Upper lobe of left lung (tissue), 6 donors: Measurements from ENCODE around the gene PLEKHM2. TPM values are rescaled to one million over a fixed set of nuclear protein-coding genes. Genes with fewer than 3 reads are reported as not detected.

Source experiments
- ATAC-seq, 2 donors: fragments of 200-7000 bp; cut with Tn5 transposase; one replicate each; pipeline ENCODE4 v1.9.1; 2022; ENCODE audit warnings: mild to moderate bottlenecking in 2 of 2, moderate library complexity in 2 of 2; ENCODE audit not compliant: low FRiP score in 2 of 2
- DNase-seq, 2 donors: peaks; one replicate each; pipeline ENCODE4 v3.0.0-alpha.2; 2019 to 2020
- H3K27ac ChIP-seq, 4 donors: fragments of 200-600 bp; sonication (generic); one replicate each; pipeline ENCODE4 v1.5.1; 2016 to 2019
- H3K27me3 ChIP-seq, 4 donors: fragments of 200-600 bp; sonication (generic); one replicate each; pipeline ENCODE4 v1.5.1; 2017 to 2019
- H3K36me3 ChIP-seq, 4 donors: fragments of 200-600 bp; sonication (generic); one replicate each; pipeline ENCODE4 v1.5.1; 2016 to 2019
- H3K4me1 ChIP-seq, 4 donors: fragments of 200-600 bp; sonication (generic); one replicate each; pipeline ENCODE4 v1.5.1; 2018 to 2019
- H3K4me3 ChIP-seq, 4 donors: fragments of 200-600 bp; sonication (generic); one replicate each; pipeline ENCODE4 v1.5.1; 2017 to 2019; ENCODE audit warnings: mild to moderate bottlenecking in 2 of 4, moderate library complexity in 1 of 4
- H3K9me3 ChIP-seq, 4 donors: fragments of 200-600 bp; sonication (generic); one replicate each; pipeline ENCODE4 v1.5.1; 2018 to 2019
- EP300 ChIP-seq, 4 donors: sonication (generic); formaldehyde crosslinking; IDR thresholded peaks; one replicate each; pipeline ENCODE4 v1.5.1; 2017; ENCODE audit warnings: antibody characterized with exemption in 4 of 4, control low read depth in 2 of 4
- POLR2A ChIP-seq, 4 donors: fragments of 450-650 bp; IDR thresholded peaks; one replicate each; pipeline ENCODE4 v1.5.1; 2016 to 2017; ENCODE audit warnings: antibody characterized with exemption in 4 of 4, mild to moderate bottlenecking in 2 of 4
- POLR2AphosphoS5 ChIP-seq, 2 donors: sonication (generic); formaldehyde crosslinking; IDR thresholded peaks; one replicate each; pipeline ENCODE4 v1.5.1; 2017; ENCODE audit warnings: antibody characterized with exemption in 2 of 2
- WGBS, 2 donors: methylation state at CpG; one replicate each; pipeline ENCODE4 v1.1.5; 2017 to 2018; 5-methylcytosine and 5-hydroxymethylcytosine counted together
- total RNA-seq, 6 donors: library from RNA; depleted of rRNA in 4 of 6; stranded (reverse); fragments of >200 nt in 4 of 6; gene quantifications; one replicate each; pipeline versions ENCODE4 v1.1.0 to v1.2.1, GENCODE V29; 2016 to 2021
- TF ChIP-seq, protein P1 (sequence below), 6 experiments: fragments of 450-650 bp in 4 of 6; fragments of 200-600 bp in 2 of 6; sonication (generic) in 2 of 6; IDR thresholded peaks; one replicate each; pipeline ENCODE4 v1.5.1; 2016 to 2019; ENCODE audit warnings: antibody characterized with exemption in 6 of 6
- donor health status: DM: no; HTN: no; CAD: no; lungs with moderate emphysema.
- donor health status: DM: no; HTN: yes; CAD: no; lungs with severe emphysema.

Gene PLEKHM2
- total RNA-seq, 6 donors from 2014 or later = 50.3 to 120 (median 83.3) TPM

- H3K36me3 ChIP-seq = peaks cover 31 to 60% (median 51%) of the 10 kb centered on the region in 4 donors
- TF ChIP-seq EP300 (IDR thresholded peaks at IDR 0.05) (no peak), POLR2A (IDR thresholded peaks at IDR 0.05) (no peak), POLR2AphosphoS5 (IDR thresholded peaks at IDR 0.05) (no peak)
- TF ChIP-seq, protein P1, sequence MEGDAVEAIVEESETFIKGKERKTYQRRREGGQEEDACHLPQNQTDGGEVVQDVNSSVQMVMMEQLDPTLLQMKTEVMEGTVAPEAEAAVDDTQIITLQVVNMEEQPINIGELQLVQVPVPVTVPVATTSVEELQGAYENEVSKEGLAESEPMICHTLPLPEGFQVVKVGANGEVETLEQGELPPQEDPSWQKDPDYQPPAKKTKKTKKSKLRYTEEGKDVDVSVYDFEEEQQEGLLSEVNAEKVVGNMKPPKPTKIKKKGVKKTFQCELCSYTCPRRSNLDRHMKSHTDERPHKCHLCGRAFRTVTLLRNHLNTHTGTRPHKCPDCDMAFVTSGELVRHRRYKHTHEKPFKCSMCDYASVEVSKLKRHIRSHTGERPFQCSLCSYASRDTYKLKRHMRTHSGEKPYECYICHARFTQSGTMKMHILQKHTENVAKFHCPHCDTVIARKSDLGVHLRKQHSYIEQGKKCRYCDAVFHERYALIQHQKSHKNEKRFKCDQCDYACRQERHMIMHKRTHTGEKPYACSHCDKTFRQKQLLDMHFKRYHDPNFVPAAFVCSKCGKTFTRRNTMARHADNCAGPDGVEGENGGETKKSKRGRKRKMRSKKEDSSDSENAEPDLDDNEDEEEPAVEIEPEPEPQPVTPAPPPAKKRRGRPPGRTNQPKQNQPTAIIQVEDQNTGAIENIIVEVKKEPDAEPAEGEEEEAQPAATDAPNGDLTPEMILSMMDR (IDR thresholded peaks at IDR 0.05) = no peak
- H3K4me1 ChIP-seq = peaks cover 18 to 36% (median 27%) of the 10 kb centered on the region in 4 donors
- peak overlapping the region in 1 of 4 donors; percentile 72 for H3K27ac ChIP-seq
- H3K4me3 ChIP-seq = no peak overlapping the region
- H3K27me3 ChIP-seq = no peaks in the 10 kb centered on the region
- WGBS, 2 donors = 85 to 87% methylated on average over 9 to 11 of the region's 13 CpGs
- DNase-seq (peak in 1 of 2 donors; percentile 67), ATAC-seq (no peak)
- no peaks in the 10 kb centered on the region for H3K9me3 ChIP-seq
Observed at GRCh38 chr1:15734296-15734695, 50.2 kb downstream of the PLEKHM2 start.

DNA sequence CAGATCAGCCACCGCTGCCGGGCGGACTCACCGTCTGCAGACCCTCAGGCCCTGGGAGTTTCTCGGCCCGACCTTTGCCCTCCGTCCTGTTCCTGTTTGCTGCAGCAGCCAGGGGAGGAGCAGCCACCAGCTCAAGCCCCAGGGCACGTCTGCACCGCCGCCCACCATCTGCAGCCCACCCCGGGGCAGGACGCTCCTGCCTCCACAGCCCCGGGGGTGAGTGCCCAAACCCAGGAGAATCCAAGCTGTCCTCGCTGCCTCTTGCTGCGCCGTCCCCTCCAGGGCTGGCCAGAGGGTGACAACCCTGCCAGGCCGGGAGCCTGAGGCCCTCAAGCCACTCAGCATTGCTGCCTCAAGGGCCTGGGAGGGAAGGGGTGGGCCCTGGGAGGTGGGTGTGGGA is 50.8 kb downstream of the PLEKHM2 start:
- peaks cover 18 to 36% (median 27%) of the 10 kb centered on the region in 4 donors for H3K4me1 ChIP-seq
- DNase-seq = peak; percentile 48 to 77
- H3K9me3 ChIP-seq = no peaks in the 10 kb centered on the region
- H3K36me3 ChIP-seq = peaks cover 29 to 54% (median 46%) of the 10 kb centered on the region in 4 donors
- H3K27ac ChIP-seq = peak overlapping the region in 3 of 4 donors; percentile 72 to 81 (median 76)
- no peaks in the 10 kb centered on the region for H3K27me3 ChIP-seq
- H3K4me3 ChIP-seq = no peak overlapping the region
- TF ChIP-seq POLR2A (IDR thresholded peaks at IDR 0.05) (no peak), EP300 (IDR thresholded peaks at IDR 0.05) (no peak), POLR2AphosphoS5 (IDR thresholded peaks at IDR 0.05) (no peak)
- TF ChIP-seq, protein P1 (IDR thresholded peaks at IDR 0.05) = no peak
- peak in 1 of 2 donors; percentile 17 for ATAC-seq
- WGBS, 2 donors = 73 to 86% methylated on average over 4 to 16 of the region's 17 CpGs

DNA sequence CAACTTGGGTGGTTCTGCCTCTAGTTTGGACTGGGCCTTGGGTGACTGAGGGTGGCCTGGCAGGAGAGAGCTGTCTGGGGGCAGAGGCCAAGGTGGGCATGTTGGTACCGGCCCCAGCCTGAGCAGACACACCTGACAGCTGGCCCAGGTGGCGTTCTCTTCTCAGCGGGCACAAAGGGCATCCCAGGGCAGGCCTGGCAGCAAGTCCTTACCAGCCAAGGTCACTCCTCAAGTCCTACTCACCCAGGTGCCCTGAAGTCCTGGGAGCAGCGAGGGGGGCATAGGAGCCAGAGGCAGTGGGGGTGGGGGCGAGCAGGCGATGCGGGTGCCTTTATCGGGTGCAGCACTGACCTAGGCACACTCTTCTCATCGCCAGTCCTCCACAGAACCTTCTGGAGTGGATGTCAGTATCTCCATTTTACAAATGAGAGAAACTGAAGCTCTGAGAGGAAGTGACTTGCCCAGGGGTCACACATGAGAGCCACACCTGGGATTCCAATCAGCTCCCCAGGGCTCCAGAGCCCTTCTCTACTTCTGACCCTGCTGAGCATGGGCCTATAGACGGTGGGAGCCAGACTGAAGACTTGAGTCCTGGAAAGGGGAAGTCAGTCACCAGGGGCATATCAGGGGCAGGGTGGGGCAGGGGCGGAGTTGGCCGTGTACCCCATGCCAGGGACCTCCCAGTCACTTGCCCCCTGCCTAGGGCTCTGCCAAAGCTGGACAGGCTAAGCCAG is 51.4 kb downstream of the PLEKHM2 start:
- Histone ChIP-seq H3K36me3 (peaks cover 24 to 49% (median 41%) of the 10 kb centered on the region in 4 donors), H3K9me3 (no peaks in the 10 kb centered on the region), H3K4me3 (no peak overlapping the region), H3K27ac (peak overlapping the region; percentile 7 to 81 (median 74)), H3K4me1 (peaks cover 18 to 36% (median 27%) of the 10 kb centered on the region in 4 donors), H3K27me3 (no peaks in the 10 kb centered on the region)
- TF ChIP-seq, protein P1 (IDR thresholded peaks at IDR 0.05) = no peak
- TF ChIP-seq POLR2A (IDR thresholded peaks at IDR 0.05) = no peak
- TF ChIP-seq EP300 (IDR thresholded peaks at IDR 0.05) = no peak
- no peak for TF ChIP-seq POLR2AphosphoS5 (IDR thresholded peaks at IDR 0.05)
- 70 to 83% methylated on average over 7 to 11 of the region's 12 CpGs for WGBS, 2 donors
- ATAC-seq = peak in 1 of 2 donors; percentile 9
- DNase-seq = peak in 1 of 2 donors; percentile 45

- Histone ChIP-seq H3K9me3 (no peaks in the 10 kb centered on the region), H3K4me3 (no peak within 1 kb of the TSS), H3K27ac (peak within 1 kb of the TSS; percentile 7 to 81 (median 74)), H3K36me3 (peaks cover 16 to 41% (median 33%) of the 10 kb centered on the region in 4 donors), H3K4me1 (peaks cover 18 to 39% (median 28%) of the 10 kb centered on the region in 4 donors), H3K27me3 (no peaks in the 10 kb centered on the region)
- DNase-seq (peak; percentile 89), ATAC-seq (peak; percentile 30 to 76)
- WGBS, 2 donors = 81% methylated on average over 13 of the region's 35 CpGs; no CpG with 5 or more reads in 1 of the 2 donors
- TF ChIP-seq EP300 (IDR thresholded peaks at IDR 0.05) (no peak), POLR2AphosphoS5 (IDR thresholded peaks at IDR 0.05) (peak in 1 of 2 donors; percentile 32), POLR2A (IDR thresholded peaks at IDR 0.05) (peak in 1 of 4 donors; percentile 35)
Observed at GRCh38 chr1:15736038-15736891, 52.1 kb downstream of the PLEKHM2 start, which contains the start of gene SLC25A34. TSS of gene SLC25A34 (plus strand) at chr1:15736258. CDS start at chr1:15736486, 228 bp downstream.

GRCh38 chr1:15736892-15737261 is 52.8 kb downstream of the PLEKHM2 start:
- DNase-seq = no peak
- TF ChIP-seq, protein P1 (IDR thresholded peaks at IDR 0.05) = no peak
- TF ChIP-seq POLR2AphosphoS5 (IDR thresholded peaks at IDR 0.05) (no peak), EP300 (IDR thresholded peaks at IDR 0.05) (no peak), POLR2A (IDR thresholded peaks at IDR 0.05) (no peak)
- no peak for ATAC-seq
- Histone ChIP-seq H3K27ac (peak overlapping the region in 3 of 4 donors; percentile 72 to 81 (median 76)), H3K4me3 (no peak overlapping the region), H3K27me3 (no peaks in the 10 kb centered on the region), H3K4me1 (peaks cover 22 to 44% (median 31%) of the 10 kb centered on the region in 4 donors), H3K36me3 (peaks cover 11 to 35% (median 27%) of the 10 kb centered on the region in 4 donors), H3K9me3 (no peaks in the 10 kb centered on the region)
- WGBS, 2 donors = 69 to 77% methylated on average over 4 to 6 of the region's 6 CpGs
